ENCODE measurements around the gene HDAC5.
"Not testable (repeated sequence)": the region's sequence is repeated elsewhere in the genome, so short reads cannot be mapped to it uniquely, and the experiment has no call there.

HDAC5 gene

GRCh38 chr17:44133918-44134476 lies 10.6 kb upstream of the HDAC5 start:
- DNase-seq (ENCODE audit: low read depth in 4 of 4, low spot score in 1 of 4): no peak

DNA sequence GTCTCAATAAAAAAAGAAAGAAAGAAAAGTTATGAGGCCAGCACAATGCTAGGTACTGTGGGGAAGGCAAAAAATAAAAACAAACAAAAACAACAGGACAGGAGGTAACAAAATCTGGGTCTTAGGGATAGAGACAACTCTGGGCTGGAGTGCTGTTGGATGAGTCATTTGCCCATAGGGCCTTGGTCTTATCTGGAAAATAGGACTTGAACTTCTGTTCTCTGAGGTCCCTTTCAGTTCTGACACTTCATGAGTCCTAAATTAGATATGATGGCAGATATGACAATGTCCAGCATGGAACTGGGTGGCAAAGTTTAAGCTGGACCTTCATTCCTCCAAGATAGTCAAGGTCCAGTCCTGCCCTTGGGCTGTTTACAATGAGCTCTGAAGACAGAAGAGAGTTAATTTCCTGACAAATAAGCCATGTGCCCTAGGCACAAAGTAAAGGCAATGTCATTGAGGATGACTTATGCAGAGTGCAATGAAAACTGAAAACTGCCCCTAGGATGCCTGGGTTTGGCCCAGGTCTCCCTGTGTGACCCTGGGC lies 8.9 kb upstream of the HDAC5 start:
- DNase-seq (ENCODE audit: low read depth in 4 of 4, low spot score in 1 of 4): no peak

DNA sequence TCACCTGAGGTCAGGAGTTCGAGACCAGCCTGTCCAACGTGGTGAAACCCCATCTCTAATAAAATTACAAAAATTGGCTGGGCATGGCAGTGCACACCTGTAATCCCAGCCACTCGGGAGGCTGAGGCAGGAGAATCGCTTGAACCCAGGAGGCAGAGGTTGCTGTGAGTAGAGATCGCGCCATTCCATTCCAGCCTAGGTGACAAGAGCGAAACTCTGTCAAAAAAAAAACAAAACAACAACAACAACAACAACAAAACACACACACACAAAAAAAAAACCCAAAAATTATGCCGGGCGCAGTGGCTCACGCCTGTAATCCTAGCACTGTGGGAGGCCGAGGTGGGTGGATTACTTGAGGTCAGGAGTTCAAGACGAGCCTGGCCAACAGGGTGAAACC lies 7.9 kb upstream of the HDAC5 start:
- DNase-seq (ENCODE audit: low read depth in 4 of 4, low spot score in 1 of 4): not testable (repeated sequence)

- DNase-seq (ENCODE audit: low read depth in 4 of 4, low spot score in 1 of 4): no peak
These were observed 7.4 kb upstream of the HDAC5 start for GRCh38 chr17:44130693-44131349.

GRCh38 chr17:44128383-44128782 lies 4.9 kb upstream of the HDAC5 start:
- no peak for DNase-seq (ENCODE audit: low read depth in 4 of 4, low spot score in 1 of 4)

- DNase-seq (ENCODE audit: low read depth in 4 of 4, low spot score in 1 of 4): no peak
These were observed 637 bp upstream of the HDAC5 start for GRCh38 chr17:44124118-44124438.

DNA sequence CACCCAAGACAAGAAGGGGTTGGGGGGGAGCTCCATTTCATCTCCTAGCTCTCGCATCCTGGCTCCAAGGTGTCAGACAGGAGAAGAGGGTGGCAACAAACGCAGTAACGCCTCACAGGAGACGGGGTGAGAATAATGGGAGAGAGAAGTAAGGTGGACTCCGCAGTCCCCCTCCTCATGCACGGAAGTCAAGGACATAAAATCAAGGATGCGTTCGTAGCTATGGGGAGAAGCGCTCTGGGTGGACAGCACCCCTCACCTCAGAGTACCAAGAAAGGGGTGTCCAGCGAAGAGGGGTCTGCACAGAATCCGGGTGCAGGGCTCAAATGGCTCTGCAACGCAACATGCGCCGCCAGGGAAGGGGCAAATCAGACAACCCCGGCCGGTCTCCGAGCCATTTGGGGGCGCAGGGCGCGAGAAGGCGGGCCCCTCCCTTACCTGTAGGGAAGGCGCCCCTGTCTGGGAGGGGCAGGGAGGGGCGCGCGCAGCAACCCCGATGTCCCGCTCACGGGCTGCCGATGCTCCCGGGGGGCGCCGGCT lies 555 bp downstream of the HDAC5 start:
- DNase-seq (ENCODE audit: low read depth in 4 of 4, low spot score in 1 of 4): no peak

GRCh38 chr17:44121997-44122815 lies 1.2 kb downstream of the HDAC5 start:
- no peak for DNase-seq (ENCODE audit: low read depth in 4 of 4, low spot score in 1 of 4)

- DNase-seq (ENCODE audit: low read depth in 4 of 4, low spot score in 1 of 4): no peak
These were observed 2.4 kb downstream of the HDAC5 start for GRCh38 chr17:44120851-44121605.

DNA sequence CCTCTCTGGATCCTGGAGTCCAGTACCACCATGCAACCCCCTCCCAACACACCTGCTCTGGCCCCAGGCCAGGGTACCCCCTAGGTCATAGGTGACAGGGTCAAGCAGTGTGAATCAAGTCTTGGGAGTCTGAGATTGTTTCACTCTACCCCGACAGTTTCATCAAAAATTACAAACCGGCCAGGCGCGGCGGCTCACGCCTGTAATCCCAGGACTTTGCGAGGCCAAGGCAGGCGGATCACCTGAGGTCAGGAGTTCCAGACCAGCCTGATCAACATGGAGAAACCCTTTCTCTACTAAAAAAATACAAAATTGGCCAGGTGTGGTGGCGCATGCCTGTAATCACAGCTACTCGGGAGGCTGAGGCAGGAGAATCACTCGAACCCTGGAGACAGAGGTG lies 3.2 kb downstream of the HDAC5 start:
- DNase-seq (ENCODE audit: low read depth in 4 of 4, low spot score in 1 of 4): not testable (repeated sequence)

DNA sequence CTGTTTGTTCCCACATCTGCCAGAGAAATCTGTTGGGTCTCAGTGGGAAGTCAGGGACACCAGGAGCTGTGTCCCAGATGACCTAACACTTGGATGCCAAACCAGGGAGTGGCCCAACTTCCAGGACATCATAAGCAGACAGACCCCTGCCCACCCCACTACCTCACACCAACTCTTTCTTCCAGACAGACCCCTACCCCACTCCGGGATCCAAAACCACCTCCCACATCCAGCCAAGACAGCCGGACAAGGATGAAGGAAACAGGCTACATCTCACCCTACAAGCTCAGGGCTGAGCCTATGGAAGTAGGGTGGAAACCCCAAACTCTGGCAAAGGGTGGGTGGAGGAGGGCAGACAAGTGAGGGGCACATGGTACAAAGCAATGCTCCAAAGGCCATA lies 3.6 kb downstream of the HDAC5 start:
- DNase-seq (ENCODE audit: low read depth in 4 of 4, low spot score in 1 of 4): no peak

DNA sequence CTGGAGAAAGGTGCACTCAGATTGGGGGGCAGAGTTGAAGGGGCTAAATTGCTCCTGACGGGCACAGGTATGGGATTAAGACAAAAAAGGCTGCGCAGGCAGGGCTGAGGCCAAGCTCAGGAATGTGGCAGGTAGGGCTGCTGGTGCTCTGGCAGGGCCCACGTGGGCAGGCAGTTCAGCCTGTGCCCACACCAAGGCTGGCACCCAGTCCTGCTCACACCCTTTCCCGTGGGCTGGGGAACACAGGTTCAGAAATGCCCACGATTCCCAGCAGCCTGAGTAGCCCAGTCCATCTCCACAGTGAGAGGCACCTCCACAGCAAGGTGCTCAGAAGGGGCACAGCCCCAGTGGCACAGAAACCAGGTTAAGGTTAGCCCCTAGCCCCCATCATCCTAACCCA lies 4.4 kb downstream of the HDAC5 start:
- no peak for DNase-seq (ENCODE audit: low read depth in 4 of 4, low spot score in 1 of 4)

DNA sequence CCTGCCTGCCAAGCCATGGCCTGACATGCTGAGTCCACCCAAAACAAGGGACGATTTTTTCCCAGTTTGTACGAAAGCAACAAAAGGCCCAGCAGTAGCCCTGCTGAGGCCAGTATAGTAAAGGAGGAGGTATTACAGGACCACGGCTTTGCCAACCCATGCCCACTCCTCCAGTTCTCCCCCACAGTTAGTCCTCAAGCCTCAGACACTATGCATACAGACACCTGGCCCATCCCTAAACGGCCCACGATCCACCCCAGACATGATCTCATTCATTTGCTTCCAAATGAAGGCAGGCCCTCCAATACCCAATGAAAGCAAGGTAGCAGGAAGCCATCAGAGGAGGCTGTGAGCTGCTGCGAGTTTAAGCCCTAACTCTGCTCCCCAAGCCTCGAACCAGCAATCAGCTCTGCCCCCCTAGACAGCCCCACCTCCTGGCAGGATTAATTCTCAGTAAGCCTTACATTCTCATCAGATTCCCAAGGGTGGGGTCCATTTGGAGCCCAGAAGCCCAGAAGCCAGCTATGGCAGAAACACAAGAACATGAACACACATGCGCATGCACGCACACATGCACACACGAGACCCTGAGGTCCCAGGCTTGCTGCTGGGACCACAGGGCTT lies 4.9 kb downstream of the HDAC5 start:
- no peak for DNase-seq (ENCODE audit: low read depth in 4 of 4, low spot score in 1 of 4)

- DNase-seq (ENCODE audit: low read depth in 4 of 4, low spot score in 1 of 4): no peak
These were observed 6.1 kb downstream of the HDAC5 start for GRCh38 chr17:44117351-44117750.

- DNase-seq (ENCODE audit: low read depth in 4 of 4, low spot score in 1 of 4): no peak
These were observed 7.6 kb downstream of the HDAC5 start for GRCh38 chr17:44115585-44116415.

DNA sequence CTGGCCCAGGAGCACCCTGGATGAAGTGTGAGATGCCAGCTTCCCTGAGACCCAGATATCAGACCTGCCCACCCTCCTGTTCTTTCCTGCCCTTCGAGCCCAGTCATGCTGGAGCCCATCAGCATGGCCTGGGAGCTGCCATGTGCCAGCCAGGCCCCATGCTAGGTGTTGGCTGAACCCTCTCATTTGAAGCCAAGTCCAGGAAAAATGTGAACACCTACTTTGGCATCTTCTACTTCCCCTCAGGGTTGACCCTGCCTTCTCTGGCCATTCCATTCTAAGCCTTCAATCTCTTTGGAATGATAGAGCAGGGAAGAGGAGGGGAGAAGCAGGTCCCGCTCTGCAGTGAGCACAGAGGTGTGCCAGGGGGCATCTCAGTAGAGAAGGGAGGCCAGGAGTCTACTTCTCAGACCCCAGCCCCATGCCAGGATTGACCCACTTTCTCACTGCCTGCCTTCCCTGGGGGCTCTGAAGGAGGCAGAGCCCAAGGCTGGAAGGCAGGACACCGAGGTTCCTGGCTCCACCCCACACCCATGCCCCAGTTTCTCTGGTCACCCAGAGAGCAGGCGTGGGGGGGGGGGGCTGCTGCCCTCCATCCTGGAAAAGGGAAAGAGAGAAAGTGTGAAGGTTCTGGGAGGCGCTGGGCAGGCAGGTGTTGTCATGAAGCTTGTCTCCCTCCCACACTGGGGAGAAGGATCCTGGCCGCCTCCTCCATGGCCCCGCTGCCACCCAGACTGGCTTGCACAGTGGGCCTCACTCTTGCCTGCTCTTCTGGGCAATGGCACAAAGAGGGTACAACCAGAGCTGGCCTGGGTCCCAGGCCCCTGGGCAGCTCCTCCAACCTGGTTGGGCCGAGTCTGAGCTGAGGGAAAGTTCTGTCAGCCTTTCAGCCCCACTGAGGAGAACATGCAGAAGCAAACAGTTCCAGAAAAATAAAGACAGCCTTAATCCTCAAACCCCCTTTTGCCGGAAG lies 9.3 kb downstream of the HDAC5 start:
- no peak for DNase-seq (ENCODE audit: low read depth in 4 of 4, low spot score in 1 of 4)

DNA sequence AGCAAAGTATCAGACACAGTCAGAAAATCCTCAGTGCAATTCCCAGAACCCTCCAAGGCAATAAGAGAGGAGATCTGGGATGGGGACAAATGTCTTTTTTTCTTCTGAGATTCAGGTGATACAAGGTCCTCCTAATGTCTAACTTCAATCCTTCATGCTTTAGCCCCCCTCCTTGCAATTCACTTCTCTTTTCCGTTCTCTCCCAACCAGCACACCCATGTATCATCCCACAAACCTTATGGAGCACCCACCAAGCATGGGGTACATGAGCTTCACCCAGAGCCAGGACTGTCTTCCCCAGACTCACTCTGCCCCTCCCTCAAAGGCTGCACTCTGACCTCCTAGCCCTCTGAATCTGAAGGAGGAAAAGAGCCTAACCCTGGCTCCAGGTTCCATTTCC lies 10.1 kb downstream of the HDAC5 start:
- DNase-seq (ENCODE audit: low read depth in 4 of 4, low spot score in 1 of 4): no peak

Data from stimulated activated CD4-positive, alpha-beta T cell treated with anti-CD3 and anti-CD28 coated beads, Interleukin-1b, Interleukin-23, amount 100 ng/mL, for 24 hours (primary cell).